ENCODE measurements around the gene DOLPP1. TPM values are rescaled to one million over a fixed set of nuclear protein-coding genes. Genes with fewer than 3 reads are reported as not detected.

Gene DOLPP1
- total RNA-seq, 2 experiments from 2014 or later: 15.5 to 19.9 TPM

DNA sequence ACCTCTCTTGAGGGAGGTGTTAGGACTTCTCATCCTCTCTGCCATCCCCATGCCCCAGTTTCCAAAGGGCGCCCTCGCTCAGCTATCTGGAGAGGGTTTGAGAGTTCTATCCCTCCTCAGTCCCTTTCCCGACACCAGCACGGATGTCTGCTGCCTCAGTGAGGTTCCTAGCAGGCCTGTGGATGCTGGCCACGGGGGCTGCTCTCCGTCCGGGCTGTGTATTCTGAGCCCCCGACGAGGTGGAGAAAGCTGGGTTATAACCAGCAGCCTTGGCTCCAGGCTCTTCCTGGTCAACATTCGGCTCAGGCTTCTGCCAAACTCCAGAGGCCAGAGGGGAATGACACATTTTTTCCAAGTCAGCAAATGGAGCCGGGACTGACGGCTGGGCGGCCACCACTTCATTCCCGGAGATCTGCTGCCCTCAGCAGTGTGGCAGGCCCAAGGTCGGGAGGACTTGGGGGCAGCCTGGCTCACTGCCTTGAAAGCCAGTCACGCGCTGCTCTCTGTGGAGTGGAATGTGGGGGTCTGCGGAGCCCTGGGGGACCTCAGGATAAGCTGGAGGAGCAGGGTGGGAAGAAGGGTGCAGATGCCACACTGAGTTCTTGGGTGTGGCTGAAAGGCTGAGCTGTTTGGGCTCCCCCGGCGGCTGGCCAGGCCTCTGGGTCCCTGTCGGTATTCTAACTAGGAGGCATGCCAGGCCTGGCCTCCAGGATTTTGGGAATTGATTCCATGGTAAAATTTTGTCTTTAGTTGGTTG, 57.7 kb downstream of the DOLPP1 start:
- Mint-ChIP-seq H3K9me3 (no peaks in the 10 kb centered on the region), H3K27me3 (ENCODE audit: low read depth) (no peaks in the 10 kb centered on the region), H3K36me3 (ENCODE audit: low read depth) (peaks cover 10% of the 10 kb centered on the region), H3K27ac (peak overlapping the region; percentile 97), H3K4me1 (ENCODE audit: low read depth) (peaks cover 34% of the 10 kb centered on the region), H3K4me3 (peak overlapping the region; percentile 72)
- intact Hi-C loops (cut with micrococcal nuclease): loop anchor here (1.0 to 10.0 kb wide), 3 partner anchors 38 to 473 kb away; no protein-coding TSS in a partner anchor
- CTCF ChIA-PET: interaction anchor here (0.6 to 3.3 kb wide), 20 partner anchors 9 to 486 kb away, joined by 3 to 25 read pairs (median 4); no protein-coding TSS in a partner anchor
- DNase-seq: no peak

DNA sequence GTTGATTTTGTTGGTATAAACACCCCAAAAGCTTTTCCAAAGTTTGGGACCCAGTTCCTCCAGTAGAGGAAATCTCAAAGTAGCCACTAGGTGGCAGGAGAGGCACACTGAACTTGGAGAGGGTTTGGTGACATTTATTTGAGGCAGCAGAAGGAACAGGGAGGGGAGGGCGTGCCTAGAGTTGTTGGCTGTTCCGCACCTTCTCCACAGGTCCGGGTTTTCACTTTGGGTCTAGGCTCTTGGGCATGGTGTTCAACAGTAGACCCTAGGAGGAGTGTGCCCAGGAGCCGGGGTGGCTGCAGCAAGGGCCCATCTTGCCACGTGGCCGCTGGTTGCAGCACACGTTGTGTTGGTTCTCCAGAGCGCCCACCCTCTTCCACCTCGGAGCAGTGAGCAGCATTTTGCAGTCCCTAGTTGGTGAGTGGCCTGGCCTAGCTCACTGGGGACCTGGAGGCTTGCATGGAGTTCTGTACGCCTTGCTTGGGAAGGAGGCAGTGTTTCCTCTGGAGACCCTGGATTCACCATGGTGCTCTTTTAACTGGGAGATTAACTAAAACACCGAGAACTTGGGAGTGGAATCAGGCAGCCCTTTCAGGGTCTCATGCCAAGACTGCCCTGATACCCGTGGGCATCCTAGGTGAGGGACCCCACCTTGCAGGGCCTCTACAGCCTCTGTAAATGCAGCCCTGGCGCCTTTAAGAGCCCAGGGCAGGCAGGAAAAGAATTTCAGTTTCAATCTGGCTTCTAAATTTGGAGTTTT, 58.5 kb downstream of the DOLPP1 start:
- intact Hi-C loops (cut with micrococcal nuclease): loop anchor here (1.0 to 10.0 kb wide), 3 partner anchors 37 to 472 kb away; no protein-coding TSS in a partner anchor
- CTCF ChIA-PET: interaction anchor here (0.6 to 3.3 kb wide), 28 partner anchors 8 to 485 kb away, joined by 3 to 25 read pairs (median 4); partner anchors contain the start of gene IER5L
- peak; percentile 88 for DNase-seq
- H3K4me3 Mint-ChIP-seq: peak overlapping the region; percentile 72
- H3K27ac Mint-ChIP-seq: peak overlapping the region; percentile 97
- peaks cover 15% of the 10 kb centered on the region for H3K36me3 Mint-ChIP-seq (ENCODE audit: low read depth)
- H3K4me1 Mint-ChIP-seq (ENCODE audit: low read depth): peaks cover 34% of the 10 kb centered on the region
- H3K27me3 Mint-ChIP-seq (ENCODE audit: low read depth): no peaks in the 10 kb centered on the region
- H3K9me3 Mint-ChIP-seq: no peaks in the 10 kb centered on the region

GRCh38 chr9:129139993-129140396, 59.1 kb downstream of the DOLPP1 start:
- Mint-ChIP-seq H3K4me1 (ENCODE audit: low read depth) (peaks cover 34% of the 10 kb centered on the region), H3K36me3 (ENCODE audit: low read depth) (peaks cover 15% of the 10 kb centered on the region), H3K27me3 (ENCODE audit: low read depth) (no peaks in the 10 kb centered on the region), H3K4me3 (peak overlapping the region; percentile 72), H3K9me3 (no peaks in the 10 kb centered on the region), H3K27ac (peak overlapping the region; percentile 97)
- CTCF ChIA-PET: interaction anchor here (0.6 to 3.0 kb wide), 18 partner anchors 9 to 485 kb away, joined by 3 to 25 read pairs (median 4); partner anchors contain the start of gene IER5L
- peak; percentile 92 for DNase-seq
- intact Hi-C loops (cut with micrococcal nuclease): loop anchor here (1.0 to 10.0 kb wide), 7 partner anchors 29 to 471 kb away; partner anchors contain the start of gene PTPA

Other genes starting within 250 kb of the DOLPP1 start
- gene KYAT1, start 199.2 kb upstream of the DOLPP1 start, total RNA-seq: 10 to 100 TPM; 29.6 to 33.6 TPM
- gene LRRC8A, start 199.0 kb upstream of the DOLPP1 start, total RNA-seq: 10 to 100 TPM; 13.1 to 13.2 TPM
- gene PHYHD1, start 160.1 kb upstream of the DOLPP1 start, total RNA-seq: under 1 TPM; 0.44 to 0.50 TPM
- gene DOLK, start 133.5 kb upstream of the DOLPP1 start, total RNA-seq: 1 to 10 TPM; 2.5 to 2.7 TPM
- 100 to 1,000 TPM; 101 to 112 TPM for gene NUP188, start 133.4 kb upstream of the DOLPP1 start, total RNA-seq
- 10 to 100 TPM; 38.0 to 38.2 TPM for gene SH3GLB2, start 52.8 kb upstream of the DOLPP1 start, total RNA-seq
- gene MIGA2, start 44.5 kb upstream of the DOLPP1 start, total RNA-seq: 10 to 100 TPM; 36.3 to 42.7 TPM
- 10 to 100 TPM; 15.0 to 15.8 TPM for gene CRAT, start 29.7 kb downstream of the DOLPP1 start, total RNA-seq
- 10 to 100 TPM; 83.0 to 94.5 TPM for gene PTPA, start 30.3 kb downstream of the DOLPP1 start, total RNA-seq
- gene IER5L, start 97.2 kb downstream of the DOLPP1 start, total RNA-seq: 1 to 10 TPM; 1.1 to 1.6 TPM